HG02623 (cell line): Measurements from ENCODE around the gene EFCAB6.

Experiments used
- ATAC-seq: cut with Tn5 transposase; IDR thresholded peaks from one replicate; pipeline ENCODE4 v1.9.1; 2021; ENCODE audit warnings: moderate library complexity; ENCODE audit not compliant: unreplicated experiment

Gene EFCAB6

GRCh38 chr22:43817402-43817801, 5.3 kb upstream of the EFCAB6 start:
- no peak for ATAC-seq

GRCh38 chr22:43814264-43814663, 2.2 kb upstream of the EFCAB6 start:
- no peak for ATAC-seq

- ATAC-seq, result no peak
Observed at GRCh38 chr22:43812890-43813289, 785 bp upstream of the EFCAB6 start.

- no peak for ATAC-seq
Observed at GRCh38 chr22:43811777-43812148, 342 bp downstream of the EFCAB6 start.

- no peak for ATAC-seq
Observed at GRCh38 chr22:43802897-43803495, 9.1 kb downstream of the EFCAB6 start.

GRCh38 chr22:43800970-43801369, 11.1 kb downstream of the EFCAB6 start:
- no peak for ATAC-seq

GRCh38 chr22:43798492-43798891, 13.6 kb downstream of the EFCAB6 start:
- no peak for ATAC-seq

GRCh38 chr22:43796567-43796966, 15.5 kb downstream of the EFCAB6 start:
- no peak for ATAC-seq

GRCh38 chr22:43795320-43795719, 16.8 kb downstream of the EFCAB6 start:
- no peak for ATAC-seq

GRCh38 chr22:43792905-43793304, 19.2 kb downstream of the EFCAB6 start:
- ATAC-seq, result no peak

GRCh38 chr22:43789452-43789851, 22.7 kb downstream of the EFCAB6 start:
- ATAC-seq, result no peak

- ATAC-seq, result no peak
Observed at GRCh38 chr22:43783777-43784176, 28.3 kb downstream of the EFCAB6 start.

GRCh38 chr22:43782448-43782847, 29.7 kb downstream of the EFCAB6 start:
- ATAC-seq, result no peak

- ATAC-seq, result no peak
Observed at GRCh38 chr22:43777286-43777685, 34.8 kb downstream of the EFCAB6 start.

- no peak for ATAC-seq
Observed at GRCh38 chr22:43776081-43776670, 35.9 kb downstream of the EFCAB6 start.

- ATAC-seq, result no peak
Observed at GRCh38 chr22:43774318-43774915, 37.7 kb downstream of the EFCAB6 start.

GRCh38 chr22:43772831-43773230, 39.3 kb downstream of the EFCAB6 start:
- no peak for ATAC-seq

GRCh38 chr22:43755452-43755851, 56.7 kb downstream of the EFCAB6 start:
- ATAC-seq, result no peak

- no peak for ATAC-seq
Observed at GRCh38 chr22:43755011-43755410, 57.1 kb downstream of the EFCAB6 start.

GRCh38 chr22:43754176-43754575, 57.9 kb downstream of the EFCAB6 start:
- no peak for ATAC-seq

GRCh38 chr22:43753688-43754087, 58.4 kb downstream of the EFCAB6 start:
- ATAC-seq, result no peak

- no peak for ATAC-seq
Observed at GRCh38 chr22:43750751-43751150, 61.4 kb downstream of the EFCAB6 start.

- no peak for ATAC-seq
Observed at GRCh38 chr22:43749473-43749872, 62.6 kb downstream of the EFCAB6 start.
